SIG-M5 treated with dmso at 0.1 percent for 504 hours (cell line): ENCODE measurements around the gene CRTC1.

Source experiments
- DNase-seq: peaks from one replicate; lab custom pipeline; 2025; ENCODE audit not compliant: unreplicated experiment; lab: John Stamatoyannopoulos, UW

CRTC1 gene

GRCh38 chr19:18683109-18683957 is at the start of gene CRTC1:
CRTC1 (plus strand) TSS chr19:18683680; CDS start chr19:18683703, 23 bp downstream.
- DNase-seq, result peak; percentile 62

GRCh38 chr19:18634612-18635297 is 48.7 kb upstream of the CRTC1 start:
- no peak for DNase-seq

- no peak for DNase-seq
These were observed 47.7 kb upstream of the CRTC1 start for GRCh38 chr19:18635831-18636182.

GRCh38 chr19:18636183-18636968 is 47.1 kb upstream of the CRTC1 start:
- peak; percentile 98 for DNase-seq

- no peak for DNase-seq
These were observed 46.4 kb upstream of the CRTC1 start, which contains the start of gene KLHL26 for GRCh38 chr19:18636969-18637629. KLHL26 (plus strand) TSS chr19:18637028; CDS start chr19:18637055, 27 bp downstream.

- DNase-seq, result peak; percentile 39
These were observed 45.5 kb upstream of the CRTC1 start for GRCh38 chr19:18637673-18638630.

- DNase-seq, result no peak
These were observed 43.7 kb upstream of the CRTC1 start for GRCh38 chr19:18639706-18640243.

- DNase-seq, result peak; percentile 81
These were observed 39.1 kb upstream of the CRTC1 start for GRCh38 chr19:18644196-18645034.

- no peak for DNase-seq
These were observed 38.4 kb upstream of the CRTC1 start for GRCh38 chr19:18645035-18645511.

- DNase-seq, result no peak
These were observed 36.7 kb upstream of the CRTC1 start for GRCh38 chr19:18646535-18647370.

- no peak for DNase-seq
These were observed 36.1 kb upstream of the CRTC1 start for GRCh38 chr19:18647371-18647767.

- DNase-seq, result no peak
These were observed 35.7 kb upstream of the CRTC1 start for GRCh38 chr19:18647807-18648206.

GRCh38 chr19:18648973-18649315 is 34.5 kb upstream of the CRTC1 start:
- DNase-seq, result no peak

- DNase-seq, result no peak
These were observed 34.0 kb upstream of the CRTC1 start for GRCh38 chr19:18649371-18650020.

- no peak for DNase-seq
These were observed 33.5 kb upstream of the CRTC1 start for GRCh38 chr19:18650021-18650390.

GRCh38 chr19:18650468-18651041 is 32.9 kb upstream of the CRTC1 start:
- DNase-seq, result no peak

- DNase-seq, result no peak
These were observed 32.2 kb upstream of the CRTC1 start for GRCh38 chr19:18651300-18651699.
